Measurements from ENCODE around the gene SYNGR4.

The SYNGR4 gene

GRCh38 chr19:48341515-48342413, 22.4 kb upstream of the SYNGR4 start:
- DNase-seq (ENCODE audit: low spot score), result no peak

GRCh38 chr19:48342414-48342738, 21.8 kb upstream of the SYNGR4 start:
- no peak for DNase-seq (ENCODE audit: low spot score)

- no peak for DNase-seq (ENCODE audit: low spot score)
Measured at GRCh38 chr19:48342841-48343540, 21.2 kb upstream of the SYNGR4 start.

GRCh38 chr19:48344892-48345291, 19.3 kb upstream of the SYNGR4 start:
- no peak for DNase-seq (ENCODE audit: low spot score)

GRCh38 chr19:48346191-48346590, 18.0 kb upstream of the SYNGR4 start:
- DNase-seq (ENCODE audit: low spot score), result no peak

DNA sequence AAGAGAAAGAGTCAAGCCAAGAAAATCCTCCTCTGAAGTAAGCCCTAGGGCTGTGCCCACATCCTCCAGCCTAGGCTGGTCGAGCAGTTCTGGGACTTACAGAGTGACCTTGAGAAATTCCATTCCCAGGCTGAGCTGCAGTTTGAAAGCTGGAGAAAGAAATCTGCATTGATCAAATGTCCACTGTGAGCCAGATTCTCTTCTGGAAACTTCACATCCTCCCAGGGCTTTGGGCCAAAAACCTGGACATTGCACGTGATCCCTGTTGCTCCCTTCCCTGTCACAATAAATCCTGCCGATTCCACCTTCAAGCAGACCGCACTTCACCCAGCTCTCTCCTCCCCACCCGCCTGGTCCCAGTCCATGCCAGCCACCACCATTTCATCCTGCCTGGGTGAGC, 16.1 kb upstream of the SYNGR4 start:
- no peak for DNase-seq (ENCODE audit: low spot score)

DNA sequence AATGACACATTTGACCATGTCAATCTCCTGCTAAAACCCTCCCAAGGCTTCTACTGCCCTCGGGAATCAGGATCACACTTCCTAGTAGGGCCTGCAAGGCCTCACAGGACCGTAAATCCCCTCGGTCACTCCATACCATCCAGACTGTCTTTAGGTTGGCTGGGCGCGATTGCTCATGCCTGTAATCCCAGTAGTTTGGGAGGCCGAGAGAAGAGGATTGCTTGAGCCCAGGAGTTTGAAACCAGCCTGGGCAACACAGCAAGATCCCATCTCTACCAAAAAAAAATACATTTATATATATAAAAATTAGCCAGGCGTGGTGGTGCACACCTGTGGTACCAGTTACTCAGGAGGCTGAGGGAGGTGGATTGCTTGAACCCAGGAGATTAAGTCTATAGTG, 15.4 kb upstream of the SYNGR4 start:
- no peak for DNase-seq (ENCODE audit: low spot score)

- no peak for DNase-seq (ENCODE audit: low spot score)
Measured at GRCh38 chr19:48350856-48351255, 13.3 kb upstream of the SYNGR4 start.

GRCh38 chr19:48351341-48351752, 12.8 kb upstream of the SYNGR4 start:
- peak; percentile 81 for DNase-seq (ENCODE audit: low spot score)

- no peak for DNase-seq (ENCODE audit: low spot score)
Measured at GRCh38 chr19:48353677-48354076, 10.5 kb upstream of the SYNGR4 start.

GRCh38 chr19:48354332-48354992, 9.7 kb upstream of the SYNGR4 start:
- no peak for DNase-seq (ENCODE audit: low spot score)

- no peak for DNase-seq (ENCODE audit: low spot score)
Measured at GRCh38 chr19:48355365-48355954, 8.7 kb upstream of the SYNGR4 start.

DNA sequence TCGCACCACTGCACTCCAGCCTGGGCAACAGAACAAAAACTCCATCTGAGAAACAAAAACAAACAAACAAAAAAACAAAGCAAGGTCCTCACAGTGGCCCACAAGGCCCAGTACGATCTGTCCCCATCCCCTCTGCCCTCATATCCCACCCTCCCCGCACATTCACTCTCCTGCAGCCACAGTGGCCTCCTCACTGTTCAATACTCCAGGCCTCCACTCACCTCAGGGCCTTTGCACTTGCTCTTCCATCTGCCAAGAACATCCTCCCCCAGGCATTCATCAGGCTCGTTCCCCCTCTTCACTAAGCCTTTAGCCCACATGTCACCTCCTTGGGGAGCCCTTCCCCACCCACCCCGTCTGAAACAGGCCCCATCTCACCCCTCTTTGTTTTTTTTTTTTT, 5.0 kb upstream of the SYNGR4 start:
- DNase-seq (ENCODE audit: low spot score), result no peak

- DNase-seq (ENCODE audit: low spot score), result no peak
Measured at GRCh38 chr19:48361912-48362311, 2.3 kb upstream of the SYNGR4 start.

DNA sequence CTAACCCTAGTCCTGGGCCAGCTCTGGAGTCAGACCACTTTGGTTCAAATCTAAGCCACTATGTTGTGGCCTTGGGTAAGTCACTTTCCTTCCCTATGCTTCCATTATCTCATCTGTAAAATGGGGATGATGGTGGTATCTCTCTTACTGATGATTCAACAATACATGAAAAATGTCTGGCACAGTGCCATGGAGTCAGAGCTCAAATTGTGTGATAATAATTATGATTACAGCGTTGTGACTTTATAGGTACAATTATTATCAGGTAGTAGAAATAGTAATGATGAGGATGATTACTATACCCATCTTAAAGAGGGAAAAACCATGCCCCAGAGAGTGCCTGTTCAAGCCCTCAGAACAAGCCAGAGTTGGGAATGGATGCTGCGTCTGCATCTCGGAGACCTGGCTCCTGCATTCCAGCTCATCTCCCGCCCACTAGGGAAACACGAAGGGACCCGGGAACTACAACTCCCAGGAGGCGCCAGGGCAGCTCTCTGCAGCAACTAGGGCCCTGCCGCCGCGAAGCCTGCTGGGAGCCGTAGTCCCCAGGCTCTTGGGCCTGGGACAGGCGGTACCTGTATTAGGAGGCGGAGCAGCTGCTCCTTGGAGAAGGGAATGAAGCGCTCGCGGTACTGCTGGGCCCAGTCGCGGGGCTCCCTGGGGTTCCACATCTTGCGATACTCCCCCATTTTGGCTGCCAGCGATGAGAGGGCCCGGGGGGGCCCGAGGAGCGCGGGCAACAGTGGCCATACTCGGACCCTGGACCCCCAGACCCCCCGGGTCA, 1.3 kb upstream of the SYNGR4 start:
- peak; percentile 88 for DNase-seq (ENCODE audit: low spot score)

- DNase-seq (ENCODE audit: low spot score), result no peak
Measured at GRCh38 chr19:48363500-48363809, 712 bp upstream of the SYNGR4 start.

DNA sequence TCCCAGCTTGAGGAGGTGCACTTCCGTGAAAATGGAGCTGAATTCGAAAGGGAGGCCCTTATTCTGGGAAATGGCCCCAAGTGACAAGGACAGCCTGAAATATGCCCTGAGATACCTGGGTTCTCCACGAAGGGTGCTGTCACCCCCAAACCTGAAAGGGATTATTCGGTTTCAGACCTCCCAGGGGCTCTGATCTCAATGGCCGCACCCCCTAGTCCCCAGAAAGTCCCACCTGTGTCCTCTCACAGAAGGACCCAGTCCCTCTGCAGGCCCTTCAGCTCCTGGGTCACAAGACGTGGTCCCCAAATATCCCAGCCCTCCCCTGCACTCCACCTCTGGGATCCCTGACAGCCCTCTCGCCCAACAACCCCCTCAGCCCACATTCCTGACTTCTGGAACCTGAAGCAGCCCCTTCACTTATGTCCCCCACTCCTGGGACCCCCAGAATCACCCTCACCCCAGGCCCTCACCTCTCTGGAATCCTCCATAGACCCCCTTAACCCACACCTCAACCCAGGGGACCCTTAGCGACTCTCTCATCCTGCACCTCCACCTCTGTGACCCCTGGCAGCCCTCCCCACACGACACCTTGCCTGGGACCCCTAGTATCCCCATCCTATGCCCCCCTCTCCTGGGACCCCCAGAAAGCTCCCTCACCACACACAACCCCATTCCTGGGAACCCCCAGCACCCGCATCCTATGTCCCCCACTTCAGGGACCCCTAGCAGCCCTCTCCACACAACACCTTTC, 606 bp downstream of the SYNGR4 start:
- no peak for DNase-seq (ENCODE audit: low spot score)

DNA sequence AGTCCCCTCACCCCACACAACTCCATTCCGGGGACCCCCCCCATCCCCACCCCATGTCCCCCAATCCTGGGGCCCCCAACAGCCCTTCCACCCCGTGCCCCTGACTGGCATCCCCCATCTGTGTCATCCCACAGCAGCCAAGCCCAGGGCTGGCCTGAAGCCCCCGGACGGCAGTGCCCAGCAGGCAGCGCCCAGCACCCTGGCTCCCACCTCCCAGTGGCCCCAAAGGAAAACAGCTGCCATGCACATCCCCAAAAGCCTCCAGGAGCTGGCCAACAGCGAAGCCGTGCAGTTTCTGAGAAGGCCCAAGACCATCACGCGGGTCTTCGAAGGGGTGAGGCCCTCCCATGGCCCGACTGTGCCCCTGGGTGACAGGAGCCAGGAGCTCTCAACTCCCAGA, 1.4 kb downstream of the SYNGR4 start:
- DNase-seq (ENCODE audit: low spot score), result no peak

GRCh38 chr19:48367855-48368254, 3.7 kb downstream of the SYNGR4 start:
- no peak for DNase-seq (ENCODE audit: low spot score)

GRCh38 chr19:48368936-48369335, 4.8 kb downstream of the SYNGR4 start:
- DNase-seq (ENCODE audit: low spot score), result no peak

GRCh38 chr19:48370955-48371354, 6.8 kb downstream of the SYNGR4 start:
- DNase-seq (ENCODE audit: low spot score), result no peak
